ENCODE measurements around the gene RNF224.

RNF224 gene

DNA sequence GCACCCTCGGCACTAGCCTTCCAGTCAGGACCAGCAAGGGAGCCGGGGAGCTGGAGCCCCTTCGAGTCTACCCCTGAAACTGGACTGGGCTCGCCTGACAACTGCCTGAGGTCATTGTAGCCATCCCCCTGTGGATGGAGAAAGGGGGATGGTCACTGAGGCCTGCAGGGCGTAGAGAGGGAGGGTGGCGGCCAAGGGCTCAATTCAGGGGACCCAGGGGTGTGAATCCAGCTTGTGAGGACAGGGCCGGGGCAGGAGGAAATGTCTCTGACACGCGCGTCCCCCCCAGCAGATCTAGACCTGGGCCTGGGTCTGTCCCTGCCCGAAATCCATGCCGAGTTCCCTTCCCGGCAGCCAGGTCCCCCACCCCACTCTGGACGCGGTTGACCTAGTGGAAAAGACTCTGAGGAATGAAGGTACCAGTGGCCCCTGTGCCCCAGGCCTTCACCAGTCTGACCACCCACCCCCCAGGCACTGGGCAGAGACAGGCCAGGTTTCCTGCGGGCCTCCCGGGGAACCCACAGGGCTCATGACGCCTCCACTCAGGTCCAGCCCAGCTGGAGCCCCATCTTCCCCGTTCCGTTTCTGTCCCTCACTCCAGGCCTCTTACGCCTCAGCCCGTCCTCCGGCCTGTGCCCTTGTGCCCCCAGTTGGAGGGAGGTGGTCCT lies 4.2 kb downstream of the RNF224 start:
- H3K9ac ChIP-seq (ENCODE audit: low read length), result no peak overlapping the region

DNA sequence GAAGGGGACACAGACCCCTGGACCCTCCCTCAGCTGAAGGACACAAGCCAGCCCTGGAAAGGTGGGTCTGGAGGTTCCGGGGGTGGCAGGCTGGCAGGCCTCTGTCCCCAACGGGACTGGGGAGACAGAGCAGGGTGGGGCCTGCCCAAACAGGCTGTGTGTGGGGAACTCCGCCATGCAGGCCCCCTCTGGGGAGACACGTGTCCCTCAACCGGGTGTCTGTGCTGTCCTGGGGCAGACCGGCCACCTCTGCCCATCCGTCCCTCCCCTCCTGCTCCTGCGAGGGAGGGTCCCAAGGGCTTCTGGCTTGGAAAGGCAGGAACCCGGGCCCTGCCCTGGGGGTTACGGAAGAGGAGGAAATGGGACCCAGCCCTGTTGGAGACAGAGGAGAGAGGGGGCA lies 4.8 kb downstream of the RNF224 start:
- Histone ChIP-seq H4K20me1 (ENCODE audit: insufficient read depth, low read length) (no peaks in the 10 kb centered on the region), H3K4me2 (ENCODE audit: low read length) (no peak overlapping the region), H3K36me3 (replicated peaks; ENCODE audit: low read depth, low read length) (no peaks in the 10 kb centered on the region), H3K9ac (ENCODE audit: low read length) (no peak overlapping the region), H3K4me3 (ENCODE audit: low read length) (no peak overlapping the region), H3K79me2 (ENCODE audit: low read length) (0 out of 2 replicates have a peak, but pooled peaks cover under 1% of the 10 kb centered on the region), H2AFZ (ENCODE audit: low read depth, low read length) (no peak overlapping the region), H3K27me3 (ENCODE audit: low read depth, low read length) (0 out of 2 replicates have a peak, but pooled peaks cover 2% of the 10 kb centered on the region), H3K9me3 (ENCODE audit: insufficient read depth, low read length) (no peaks in the 10 kb centered on the region), H3K4me1 (ENCODE audit: low read length) (peaks cover 34% of the 10 kb centered on the region), H3K27ac (ENCODE audit: low read length) (no peak overlapping the region)
- TF ChIP-seq CTCF (IDR thresholded peaks at IDR 0.05; ENCODE audit: low read depth, low read length), result no peak
- no peak for TF ChIP-seq EZH2phosphoT487 (IDR thresholded peaks at IDR 0.05; ENCODE audit: low read depth)

More for the DNA sequence above, 4.2 kb downstream of the RNF224 start:
- no peak overlapping the region for H3K4me2 ChIP-seq (ENCODE audit: low read length)
- H2AFZ ChIP-seq (ENCODE audit: low read depth, low read length), result no peak overlapping the region
- H3K27me3 ChIP-seq (ENCODE audit: low read depth, low read length), result 0 out of 2 replicates have a peak, but pooled peaks cover 2% of the 10 kb centered on the region
- H3K4me3 ChIP-seq (ENCODE audit: low read length), result no peak overlapping the region
- H3K9me3 ChIP-seq (ENCODE audit: insufficient read depth, low read length), result no peaks in the 10 kb centered on the region
- H3K4me1 ChIP-seq (ENCODE audit: low read length), result peaks cover 29% of the 10 kb centered on the region
- H3K79me2 ChIP-seq (ENCODE audit: low read length), result no peaks in the 10 kb centered on the region
- no peak for TF ChIP-seq EZH2phosphoT487 (IDR thresholded peaks at IDR 0.05; ENCODE audit: low read depth)
- TF ChIP-seq CTCF (IDR thresholded peaks at IDR 0.05; ENCODE audit: low read depth, low read length), result no peak
- no peaks in the 10 kb centered on the region for H4K20me1 ChIP-seq (ENCODE audit: insufficient read depth, low read length)
- no peak overlapping the region for H3K27ac ChIP-seq (ENCODE audit: low read length)
- H3K36me3 ChIP-seq (replicated peaks; ENCODE audit: low read depth, low read length), result no peaks in the 10 kb centered on the region

- no peaks in the 10 kb centered on the region for H3K9me3 ChIP-seq (ENCODE audit: insufficient read depth, low read length)
- no peak overlapping the region for H3K9ac ChIP-seq (ENCODE audit: low read length)
- H3K4me3 ChIP-seq (ENCODE audit: low read length), result no peak overlapping the region
- peaks cover 35% of the 10 kb centered on the region for H3K4me1 ChIP-seq (ENCODE audit: low read length)
- no peaks in the 10 kb centered on the region for H4K20me1 ChIP-seq (ENCODE audit: insufficient read depth, low read length)
- H3K4me2 ChIP-seq (ENCODE audit: low read length), result no peak overlapping the region
- no peak overlapping the region for H2AFZ ChIP-seq (ENCODE audit: low read depth, low read length)
- H3K79me2 ChIP-seq (ENCODE audit: low read length), result 0 out of 2 replicates have a peak, but pooled peaks cover 4% of the 10 kb centered on the region
- no peaks in the 10 kb centered on the region for H3K36me3 ChIP-seq (replicated peaks; ENCODE audit: low read depth, low read length)
- H3K27ac ChIP-seq (ENCODE audit: low read length), result no peak overlapping the region
- no peak for TF ChIP-seq EZH2phosphoT487 (IDR thresholded peaks at IDR 0.05; ENCODE audit: low read depth)
- no peak for TF ChIP-seq CTCF (IDR thresholded peaks at IDR 0.05; ENCODE audit: low read depth, low read length)
- H3K27me3 ChIP-seq (ENCODE audit: low read depth, low read length), result 0 out of 2 replicates have a peak, but pooled peaks cover 2% of the 10 kb centered on the region
These were observed 5.2 kb downstream of the RNF224 start for GRCh38 chr9:137232510-137232909.

DNA sequence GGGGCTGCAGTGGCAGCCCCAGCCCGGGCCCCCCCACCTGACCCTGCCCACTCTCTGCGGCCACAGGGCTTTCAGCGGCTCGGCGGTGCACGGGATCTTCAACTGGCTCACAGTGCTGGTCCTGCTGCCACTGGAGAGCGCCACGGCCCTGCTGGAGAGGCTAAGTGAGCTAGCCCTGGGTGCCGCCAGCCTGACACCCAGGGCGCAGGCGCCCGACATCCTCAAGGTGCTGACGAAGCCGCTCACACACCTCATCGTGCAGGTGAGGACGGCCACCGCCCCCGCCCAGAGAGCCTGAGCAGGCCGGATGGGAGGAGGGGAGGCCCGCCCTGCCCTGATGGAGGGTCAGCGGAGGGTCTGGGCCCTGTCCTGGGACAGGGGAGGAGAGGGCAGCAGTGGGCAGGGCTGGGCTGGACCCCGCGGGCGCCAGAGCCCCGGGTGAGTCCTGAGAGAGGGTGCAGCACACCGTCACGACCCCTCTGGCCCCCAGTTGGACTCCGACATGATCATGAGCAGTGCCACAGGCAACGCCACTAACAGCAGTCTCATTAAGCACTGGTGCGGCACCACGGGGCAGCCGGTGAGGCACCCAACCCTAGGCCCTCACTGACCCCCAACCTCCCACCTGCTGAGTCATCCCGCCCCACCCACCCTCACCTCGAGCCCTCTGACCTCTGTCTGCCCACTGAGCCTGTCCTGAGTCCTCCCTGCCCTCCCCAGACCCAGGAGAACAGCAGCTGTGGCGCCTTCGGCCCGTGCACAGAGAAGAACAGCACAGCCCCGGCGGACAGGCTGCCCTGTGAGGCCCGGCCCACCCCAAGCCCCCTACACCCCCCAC lies 6.1 kb downstream of the RNF224 start:
- TF ChIP-seq CTCF (IDR thresholded peaks at IDR 0.05; ENCODE audit: low read depth, low read length), result no peak
- no peak for TF ChIP-seq EZH2phosphoT487 (IDR thresholded peaks at IDR 0.05; ENCODE audit: low read depth)
- H3K9me3 ChIP-seq (ENCODE audit: insufficient read depth, low read length), result no peaks in the 10 kb centered on the region

More for the DNA sequence above, 6.1 kb downstream of the RNF224 start:
- Histone ChIP-seq H3K9ac (ENCODE audit: low read length) (no peak overlapping the region), H3K4me1 (ENCODE audit: low read length) (peaks cover 41% of the 10 kb centered on the region), H3K4me2 (ENCODE audit: low read length) (no peak overlapping the region), H2AFZ (ENCODE audit: low read depth, low read length) (no peak overlapping the region), H3K27me3 (ENCODE audit: low read depth, low read length) (0 out of 2 replicates have a peak, but pooled peaks cover 2% of the 10 kb centered on the region), H3K79me2 (ENCODE audit: low read length) (peaks cover 8% of the 10 kb centered on the region), H4K20me1 (ENCODE audit: insufficient read depth, low read length) (no peaks in the 10 kb centered on the region), H3K27ac (ENCODE audit: low read length) (no peak overlapping the region), H3K4me3 (ENCODE audit: low read length) (no peak overlapping the region), H3K36me3 (replicated peaks; ENCODE audit: low read depth, low read length) (no peaks in the 10 kb centered on the region)

Measured in OCI-LY3 (cell line).